Stimulated activated CD4-positive, alpha-beta T cell treated with anti-CD3 and anti-CD28 coated beads, Interleukin-15, amount 100 ng/mL, for 48 hours (primary cell): ENCODE data around the gene FCHSD2.
"Not testable (repeated sequence)": the region's sequence is repeated elsewhere in the genome, so short reads cannot be mapped to it uniquely, and the experiment has no call there.

Source experiments
- DNase-seq, 2 donors: peaks; one replicate each; pipeline ENCODE4 v3.0.0-alpha.2; 2020; ENCODE audit warnings: low read depth in 2 of 2

FCHSD2 gene

GRCh38 chr11:73151416-73151815, 9.3 kb upstream of the FCHSD2 start:
- no peak for DNase-seq

- DNase-seq = no peak
Observed at GRCh38 chr11:73149105-73149504, 7.0 kb upstream of the FCHSD2 start.

- no peak for DNase-seq
Observed at GRCh38 chr11:73147771-73148681, 5.9 kb upstream of the FCHSD2 start.

GRCh38 chr11:73145986-73146575, 4.0 kb upstream of the FCHSD2 start:
- DNase-seq = no peak

- DNase-seq = no peak
Observed at GRCh38 chr11:73143126-73143838, 1.2 kb upstream of the FCHSD2 start.

GRCh38 chr11:73141309-73142127, 600 bp downstream of the FCHSD2 start:
- peak in 1 of 2 donors; percentile 38 for DNase-seq

GRCh38 chr11:73141031-73141308, 1.1 kb downstream of the FCHSD2 start:
- DNase-seq = peak in 1 of 2 donors; percentile 20

- no peak for DNase-seq
Observed at GRCh38 chr11:73140213-73141030, 1.7 kb downstream of the FCHSD2 start.

GRCh38 chr11:73139476-73140198, 2.5 kb downstream of the FCHSD2 start:
- no peak for DNase-seq

- DNase-seq = no peak
Observed at GRCh38 chr11:73137944-73138274, 4.2 kb downstream of the FCHSD2 start.

- no peak for DNase-seq
Observed at GRCh38 chr11:73137262-73137943, 4.7 kb downstream of the FCHSD2 start.

- not testable (repeated sequence) for DNase-seq
Observed at GRCh38 chr11:73136722-73137121, 5.4 kb downstream of the FCHSD2 start.

GRCh38 chr11:73135346-73136284, 6.5 kb downstream of the FCHSD2 start:
- DNase-seq = no peak

GRCh38 chr11:73132349-73132748, 9.8 kb downstream of the FCHSD2 start:
- not testable (repeated sequence) for DNase-seq

- no peak for DNase-seq
Observed at GRCh38 chr11:73130181-73130580, 11.9 kb downstream of the FCHSD2 start.

GRCh38 chr11:73129198-73129597, 12.9 kb downstream of the FCHSD2 start:
- DNase-seq = no peak

- DNase-seq = no peak
Observed at GRCh38 chr11:73126804-73127480, 15.2 kb downstream of the FCHSD2 start.

- no peak for DNase-seq
Observed at GRCh38 chr11:73124800-73125199, 17.3 kb downstream of the FCHSD2 start.
